CD14-positive monocyte (primary cell): ENCODE data around the gene PANK1. TPM values are rescaled to one million over a fixed set of nuclear protein-coding genes. Genes with fewer than 3 reads are reported as not detected.

Experiments used
- DNase-seq, 3 donors: peaks; one replicate each; pipeline ENCODE4 v3.0.0-alpha.2; 2011 to 2022
- H2AFZ ChIP-seq: 2 replicates; pipeline ENCODE4 v1.6.0; 2012; ENCODE audit warnings: mild to moderate bottlenecking, low read depth, low read length, inconsistent platforms; ENCODE audit not compliant: insufficient read depth, poor library complexity, severe bottlenecking
- H3K27ac ChIP-seq, 2 donors: 1 replicate in 1 of 2; 2 replicates in 1 of 2; pipeline ENCODE4 v1.5.1; 2012 to 2013; ENCODE audit warnings: low read length in 2 of 2, control low read depth in 1 of 2, inconsistent platforms in 1 of 2, low read depth in 1 of 2, mild to moderate bottlenecking in 1 of 2
- H3K27me3 ChIP-seq, 2 donors: one replicate each; pipeline versions ENCODE4 v1.6.0 to v1.6.1; 2011 to 2013; ENCODE audit warnings: low read length in 2 of 2; ENCODE audit not compliant: control insufficient read depth in 2 of 2, insufficient read depth in 2 of 2
- H3K36me3 ChIP-seq, 2 donors: replicated peaks in 1 of 2; 1 replicate in 1 of 2; 2 replicates in 1 of 2; pipeline versions ENCODE4 v1.5.1 to v1.6.1; 2012 to 2013; ENCODE audit warnings: low read length in 2 of 2, control low read depth in 1 of 2, inconsistent platforms in 1 of 2, mild to moderate bottlenecking in 1 of 2; ENCODE audit not compliant: insufficient read depth in 2 of 2, control insufficient read depth in 1 of 2
- H3K4me1 ChIP-seq, 2 donors: 1 replicate in 1 of 2; 2 replicates in 1 of 2; pipeline versions ENCODE4 v1.5.1 to v1.6.1; 2012 to 2013; ENCODE audit warnings: low read length in 2 of 2, control low read depth in 1 of 2, inconsistent platforms in 1 of 2, mild to moderate bottlenecking in 1 of 2, moderate library complexity in 1 of 2; ENCODE audit not compliant: insufficient read depth in 2 of 2, control insufficient read depth in 1 of 2
- H3K4me2 ChIP-seq: replicated peaks from 2 replicates; pipeline ENCODE3; 2012; ENCODE audit warnings: low read length, moderate library complexity, mild to moderate bottlenecking; ENCODE audit not compliant: poor library complexity, severe bottlenecking; ENCODE audit errors: extremely low read depth
- H3K4me3 ChIP-seq, 3 experiments: fragments of 200-600 bp in 1 of 3; sonication (generic) in 1 of 3; replicated peaks in 1 of 3; 1 replicate in 2 of 3; 2 replicates in 1 of 3; pipeline ENCODE4 v1.5.1; 2011 to 2013; ENCODE audit warnings: low read length in 3 of 3, mild to moderate bottlenecking in 3 of 3, control low read depth in 2 of 3, low read depth in 2 of 3, inconsistent platforms in 1 of 3, moderate library complexity in 1 of 3
- H3K79me2 ChIP-seq: 2 replicates; pipeline ENCODE4 v1.6.0; 2012; ENCODE audit warnings: mild to moderate bottlenecking, control low read depth, inconsistent platforms, low read length, moderate library complexity; ENCODE audit not compliant: insufficient read depth
- H3K9ac ChIP-seq: 2 replicates; pipeline ENCODE4 v1.6.0; 2017; ENCODE audit warnings: low read length, mild to moderate bottlenecking; ENCODE audit not compliant: insufficient read depth, poor library complexity, severe bottlenecking
- H3K9me3 ChIP-seq, 2 donors: replicated peaks in 1 of 2; 1 replicate in 1 of 2; 2 replicates in 1 of 2; pipeline versions ENCODE4 v1.5.1 to v1.6.1; 2012 to 2013; ENCODE audit warnings: low read length in 2 of 2, control low read depth in 1 of 2; ENCODE audit not compliant: control insufficient read depth in 1 of 2, insufficient read depth in 1 of 2
- H4K20me1 ChIP-seq: 2 replicates; pipeline ENCODE4 v1.6.0; 2012; ENCODE audit warnings: mild to moderate bottlenecking, low read length, control low read depth, moderate library complexity; ENCODE audit not compliant: insufficient read depth
- H3K27ac Mint-ChIP-seq, 7 donors: one replicate each; pipeline ENCODE4 v1.8.0; 2020; ENCODE audit warnings: mild to moderate bottlenecking in 7 of 7, mixed read lengths in 7 of 7, moderate library complexity in 6 of 7, inconsistent platforms in 2 of 7
- H3K27me3 Mint-ChIP-seq, 3 donors: one replicate each; pipeline ENCODE4 v1.8.0; 2021 to 2022; ENCODE audit warnings: low read depth in 3 of 3, mild to moderate bottlenecking in 3 of 3, mixed read lengths in 3 of 3, moderate library complexity in 3 of 3, inconsistent platforms in 1 of 3
- H3K36me3 Mint-ChIP-seq, 2 donors: one replicate each; pipeline ENCODE4 v1.8.0; 2020; ENCODE audit warnings: mixed read lengths in 2 of 2, inconsistent platforms in 1 of 2, mild to moderate bottlenecking in 1 of 2
- H3K4me1 Mint-ChIP-seq: one replicate; pipeline ENCODE4 v1.8.0; 2020; ENCODE audit warnings: mild to moderate bottlenecking, mixed read lengths
- H3K4me3 Mint-ChIP-seq, 2 donors: one replicate each; pipeline ENCODE4 v1.8.0; 2020; ENCODE audit warnings: mild to moderate bottlenecking in 2 of 2, mixed read lengths in 2 of 2, moderate library complexity in 1 of 2
- H3K9me3 Mint-ChIP-seq, 7 donors: one replicate each; pipeline ENCODE4 v1.8.0; 2020 to 2022; ENCODE audit warnings: mixed read lengths in 7 of 7, mild to moderate bottlenecking in 6 of 7, moderate library complexity in 6 of 7, inconsistent platforms in 2 of 7
- WGBS: methylation state at CpG from one replicate; pipeline ENCODE4 v1.1.5; 2013; ENCODE audit warnings: missing lambda C conversion rate; ENCODE audit not compliant: insufficient coverage; 5-methylcytosine and 5-hydroxymethylcytosine counted together
- intact Hi-C, 2 donors: fragments of 100-400 bp; cut with micrococcal nuclease; formaldehyde crosslinking; loops; one replicate each; pipeline versions ENCODE4 v1.15.0 to v1.15.1; 2023
- polyA plus RNA-seq, 3 donors: library from polyadenylated mRNA; depleted of rRNA in 1 of 3; unstranded in 2 of 3; stranded (reverse) in 1 of 3; fragments of 300-500 nt in 2 of 3; fragments of >200 nt in 1 of 3; fragmentation: Illumina TruSeq in 2 of 3; gene quantifications; 1 replicate in 2 of 3; 2 replicates in 1 of 3; pipeline ENCODE4 v1.2.3, GENCODE V29; 2012 to 2021
- TF ChIP-seq, protein P1 (sequence below): fragments of 200-600 bp; IDR thresholded peaks from one replicate; pipeline ENCODE4 v1.8.0; 2022; ENCODE audit warnings: antibody characterized with exemption, mild to moderate bottlenecking

The PANK1 gene
- polyA plus RNA-seq, 3 donors: 0.31 to 0.67 (median 0.61) TPM

DNA sequence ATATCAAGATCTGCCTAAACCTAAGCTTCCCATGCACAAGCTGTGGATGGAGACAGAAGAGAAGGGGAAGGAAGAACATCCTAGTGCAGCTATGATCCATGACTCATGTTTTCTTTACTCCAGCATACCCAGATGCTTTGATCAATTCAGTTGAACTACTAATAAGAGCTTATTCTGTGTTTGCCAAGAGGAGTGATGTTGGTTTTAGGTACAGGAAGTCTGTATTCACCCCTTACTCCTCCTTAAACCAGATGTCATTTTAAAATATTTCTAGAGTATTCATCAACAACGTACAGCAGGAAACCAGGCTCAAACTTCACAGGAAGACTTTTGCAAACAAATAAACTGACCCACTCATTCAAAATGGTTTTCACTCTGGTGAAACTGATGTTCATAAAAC, 29.2 kb downstream of the PANK1 start:
- Mint-ChIP-seq H3K27me3 (no peaks in the 10 kb centered on the region), H3K4me3 (no peak overlapping the region), H3K9me3 (peaks cover 7 to 17% (median 14%) of the 10 kb centered on the region in 7 donors), H3K4me1 (no peaks in the 10 kb centered on the region), H3K36me3 (peaks cover 3 to 9% of the 10 kb centered on the region in 2 donors), H3K27ac (no peak overlapping the region)
- Histone ChIP-seq H4K20me1 (no peaks in the 10 kb centered on the region), H2AFZ (no peak overlapping the region), H3K4me3 (no peak overlapping the region), H3K9ac (no peak overlapping the region), H3K27ac (no peak overlapping the region), H3K4me1 (no peaks in the 10 kb centered on the region), H3K9me3 (peaks cover 13 to 14% of the 10 kb centered on the region in 2 donors), H3K79me2 (no peaks in the 10 kb centered on the region), H3K27me3 (no peaks in the 10 kb centered on the region), H3K4me2 (no peak overlapping the region), H3K36me3 (peaks cover 0 to 6% of the 10 kb centered on the region in 2 donors)
- DNase-seq: no peak
- WGBS: 0% methylated on average over 1 of the region's 1 CpG
- intact Hi-C loops: no loop called here
- TF ChIP-seq, protein P1, sequence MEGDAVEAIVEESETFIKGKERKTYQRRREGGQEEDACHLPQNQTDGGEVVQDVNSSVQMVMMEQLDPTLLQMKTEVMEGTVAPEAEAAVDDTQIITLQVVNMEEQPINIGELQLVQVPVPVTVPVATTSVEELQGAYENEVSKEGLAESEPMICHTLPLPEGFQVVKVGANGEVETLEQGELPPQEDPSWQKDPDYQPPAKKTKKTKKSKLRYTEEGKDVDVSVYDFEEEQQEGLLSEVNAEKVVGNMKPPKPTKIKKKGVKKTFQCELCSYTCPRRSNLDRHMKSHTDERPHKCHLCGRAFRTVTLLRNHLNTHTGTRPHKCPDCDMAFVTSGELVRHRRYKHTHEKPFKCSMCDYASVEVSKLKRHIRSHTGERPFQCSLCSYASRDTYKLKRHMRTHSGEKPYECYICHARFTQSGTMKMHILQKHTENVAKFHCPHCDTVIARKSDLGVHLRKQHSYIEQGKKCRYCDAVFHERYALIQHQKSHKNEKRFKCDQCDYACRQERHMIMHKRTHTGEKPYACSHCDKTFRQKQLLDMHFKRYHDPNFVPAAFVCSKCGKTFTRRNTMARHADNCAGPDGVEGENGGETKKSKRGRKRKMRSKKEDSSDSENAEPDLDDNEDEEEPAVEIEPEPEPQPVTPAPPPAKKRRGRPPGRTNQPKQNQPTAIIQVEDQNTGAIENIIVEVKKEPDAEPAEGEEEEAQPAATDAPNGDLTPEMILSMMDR: no peak

DNA sequence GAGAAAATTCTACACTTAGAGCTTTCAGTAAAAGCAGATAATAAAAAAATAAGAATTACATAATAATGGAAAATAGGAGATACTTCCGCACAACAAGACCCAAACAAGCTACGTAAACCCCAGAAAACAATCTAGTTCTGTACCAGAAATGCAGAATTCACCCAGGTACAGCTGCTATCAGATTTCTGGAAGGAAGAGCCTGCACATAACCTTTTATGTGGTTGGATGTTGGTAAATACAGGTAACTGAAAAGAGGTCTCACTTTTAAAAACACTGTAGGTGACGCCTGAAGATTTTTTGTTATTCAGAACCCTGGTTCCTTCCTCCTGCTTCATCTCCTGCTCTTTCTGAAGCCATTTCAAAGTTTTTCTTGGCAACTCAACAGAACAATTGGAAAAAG, 29.9 kb downstream of the PANK1 start:
- no peaks in the 10 kb centered on the region for H4K20me1 ChIP-seq
- no peak overlapping the region for H2AFZ ChIP-seq
- WGBS: no CpG with 5 or more reads among the region's 3 CpGs
- Mint-ChIP-seq H3K36me3 (peaks cover 1 to 10% of the 10 kb centered on the region in 2 donors), H3K9me3 (peaks cover 2 to 10% (median 7%) of the 10 kb centered on the region in 7 donors), H3K27me3 (no peaks in the 10 kb centered on the region), H3K27ac (peak overlapping the region in 1 of 7 donors; percentile 15), H3K4me1 (no peaks in the 10 kb centered on the region), H3K4me3 (no peak overlapping the region)
- intact Hi-C loops: no loop called here
- TF ChIP-seq, protein P1: no peak
- H3K27me3 ChIP-seq: no peaks in the 10 kb centered on the region
- H3K27ac ChIP-seq: no peak overlapping the region
- no peak overlapping the region for H3K9ac ChIP-seq
- peaks cover 6 to 7% of the 10 kb centered on the region in 2 donors for H3K9me3 ChIP-seq
- no peaks in the 10 kb centered on the region for H3K4me1 ChIP-seq
- H3K4me2 ChIP-seq: no peak overlapping the region
- H3K36me3 ChIP-seq: peaks cover 4 to 10% of the 10 kb centered on the region in 2 donors
- no peaks in the 10 kb centered on the region for H3K79me2 ChIP-seq
- H3K4me3 ChIP-seq: no peak overlapping the region
- no peak for DNase-seq
